Esophagus (tissue), 2 donors: Measurements from ENCODE around the gene JAML. TPM values are rescaled to one million over a fixed set of nuclear protein-coding genes. Genes with fewer than 3 reads are reported as not detected.

Experiments used
- H3K27ac ChIP-seq, 2 donors: one replicate each; pipeline ENCODE4 v1.5.1; 2013; ENCODE audit warnings: low read depth in 2 of 2, mild to moderate bottlenecking in 2 of 2, inconsistent platforms in 1 of 2, low read length in 1 of 2, moderate library complexity in 1 of 2
- H3K27me3 ChIP-seq, 2 donors: one replicate each; pipeline ENCODE4 v1.6.1; 2013; ENCODE audit warnings: low read length in 2 of 2, control low read depth in 1 of 2, mild to moderate bottlenecking in 1 of 2; ENCODE audit not compliant: insufficient read depth in 2 of 2, control insufficient read depth in 1 of 2
- H3K36me3 ChIP-seq, 2 donors: one replicate each; pipeline ENCODE4 v1.6.1; 2013; ENCODE audit warnings: low read length in 1 of 2; ENCODE audit not compliant: control insufficient read depth in 2 of 2, insufficient read depth in 2 of 2
- H3K4me1 ChIP-seq, 2 donors: one replicate each; pipeline ENCODE4 v1.6.1; 2013; ENCODE audit warnings: low read length in 1 of 2; ENCODE audit not compliant: control insufficient read depth in 2 of 2, insufficient read depth in 2 of 2
- H3K4me3 ChIP-seq, 2 donors: one replicate each; pipeline ENCODE4 v1.5.1; 2013; ENCODE audit warnings: low read length in 2 of 2, mild to moderate bottlenecking in 2 of 2, low read depth in 1 of 2, moderate library complexity in 1 of 2
- H3K9me3 ChIP-seq, 2 donors: one replicate each; pipeline ENCODE4 v1.6.1; 2013; ENCODE audit warnings: mild to moderate bottlenecking in 2 of 2, low read depth in 1 of 2, low read length in 1 of 2, moderate library complexity in 1 of 2; ENCODE audit not compliant: control insufficient read depth in 2 of 2, insufficient read depth in 1 of 2
- WGBS, 2 donors: extraction: QIAGEN DNeasy Blood & Tissue Kit; methylation state at CpG; one replicate each; pipeline ENCODE4 v1.1.7; 2013; 5-methylcytosine and 5-hydroxymethylcytosine counted together
- polyA plus RNA-seq, 2 donors: library from polyadenylated mRNA; stranded (reverse); fragments of 200-250 nt; gene quantifications; one replicate each; pipeline ENCODE4 v1.2.3, GENCODE V29; 2013
- donor health status: healthy with polysubstance abuse.
- donor health status: Bipolar disorder and iron deficiency.

Gene JAML
- polyA plus RNA-seq, 2 donors: 6.1 to 7.0 TPM

DNA sequence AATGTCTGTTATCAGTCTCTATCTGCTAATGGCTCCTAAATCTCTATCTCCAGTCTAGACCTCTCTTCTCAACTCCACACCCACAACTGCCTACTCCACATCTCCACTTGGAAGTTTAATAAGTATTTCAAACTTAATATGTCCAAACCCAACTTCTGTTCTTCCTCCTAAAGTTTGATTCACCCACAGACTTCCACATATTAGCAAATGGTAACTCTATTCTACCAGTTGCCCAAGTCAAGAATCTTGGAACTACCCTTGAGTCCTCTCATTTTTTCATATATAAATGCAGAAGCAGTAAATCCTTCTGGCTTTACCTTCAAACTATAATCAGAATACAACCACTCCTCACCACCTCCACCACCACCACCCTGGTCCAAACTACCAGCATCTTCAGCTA lies 6.7 kb upstream of the JAML start:
- Histone ChIP-seq H3K4me1 (no peaks in the 10 kb centered on the region), H3K27ac (no peak overlapping the region), H3K27me3 (no peaks in the 10 kb centered on the region), H3K4me3 (no peak overlapping the region), H3K36me3 (peaks cover 0 to 2% of the 10 kb centered on the region in 2 donors), H3K9me3 (no peaks in the 10 kb centered on the region)

- Histone ChIP-seq H3K4me3 (no peak overlapping the region), H3K27ac (peak overlapping the region in 1 of 2 donors; percentile 52), H3K4me1 (no peaks in the 10 kb centered on the region), H3K36me3 (peaks cover 0 to 2% of the 10 kb centered on the region in 2 donors), H3K9me3 (no peaks in the 10 kb centered on the region), H3K27me3 (no peaks in the 10 kb centered on the region)
- 85 to 90% methylated on average over 3 of the region's 3 CpGs for WGBS, 2 donors
Observed at GRCh38 chr11:118230088-118230487, 5.3 kb upstream of the JAML start.

DNA sequence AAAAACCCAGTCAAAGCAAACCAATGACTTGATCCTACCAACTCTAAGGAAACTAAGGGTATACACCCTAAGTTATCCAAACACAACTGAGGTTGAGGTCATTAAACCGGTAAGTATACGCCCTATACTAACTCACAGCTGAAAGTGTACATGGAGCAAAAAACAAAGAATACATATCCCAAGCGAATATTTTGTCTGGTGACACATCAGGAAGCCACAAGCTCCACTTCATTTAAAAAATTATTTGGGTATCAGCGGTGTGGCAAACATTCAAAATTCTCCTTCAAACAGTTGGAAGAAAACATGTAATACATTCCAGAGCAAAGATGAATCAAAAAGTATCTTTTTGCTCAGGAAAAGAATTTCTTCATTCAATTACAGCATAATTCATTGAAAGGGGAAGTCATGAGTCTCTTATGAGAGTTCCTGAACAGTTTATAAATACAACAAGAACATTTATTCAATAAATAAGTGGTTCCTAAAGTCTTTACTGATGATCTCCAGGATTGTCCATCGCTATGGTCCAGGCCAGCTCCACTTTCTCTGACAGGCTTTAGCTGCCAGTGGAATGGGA lies 4.5 kb upstream of the JAML start:
- 70 to 76% methylated on average over 5 of the region's 5 CpGs for WGBS, 2 donors
- no peaks in the 10 kb centered on the region for H3K4me1 ChIP-seq
- no peaks in the 10 kb centered on the region for H3K9me3 ChIP-seq
- H3K27me3 ChIP-seq: no peaks in the 10 kb centered on the region
- H3K4me3 ChIP-seq: no peak overlapping the region
- H3K27ac ChIP-seq: peak overlapping the region; percentile 52 to 69
- H3K36me3 ChIP-seq: peaks cover 0 to 2% of the 10 kb centered on the region in 2 donors

- 82 to 85% methylated on average over 8 of the region's 8 CpGs for WGBS, 2 donors
- Histone ChIP-seq H3K4me1 (no peaks in the 10 kb centered on the region), H3K36me3 (peaks cover 0 to 2% of the 10 kb centered on the region in 2 donors), H3K4me3 (no peak overlapping the region), H3K27me3 (no peaks in the 10 kb centered on the region), H3K9me3 (no peaks in the 10 kb centered on the region), H3K27ac (peak overlapping the region; percentile 33 to 41)
Observed at GRCh38 chr11:118227865-118228785, 3.3 kb upstream of the JAML start.

DNA sequence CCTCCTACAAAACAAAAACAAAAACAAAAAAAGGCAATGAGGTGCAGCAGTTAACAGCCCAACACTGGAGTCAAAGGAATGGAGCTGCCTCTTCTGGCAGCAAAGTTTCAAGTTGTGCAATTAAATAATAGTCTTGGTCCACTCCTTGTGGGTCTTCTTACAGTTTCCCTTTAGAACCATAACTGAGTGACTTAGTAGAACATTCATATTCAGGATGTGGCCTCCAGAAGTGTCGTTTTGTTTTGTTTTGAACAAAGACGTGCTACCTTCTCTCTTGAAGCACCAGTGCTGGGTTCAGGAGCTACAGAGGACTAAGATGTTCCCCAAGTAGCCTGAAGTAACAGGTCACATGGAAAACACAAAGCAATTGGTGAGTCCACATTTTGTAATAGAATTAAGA lies 2.0 kb upstream of the JAML start:
- 64 to 67% methylated on average over 2 of the region's 2 CpGs for WGBS, 2 donors
- Histone ChIP-seq H3K27me3 (no peaks in the 10 kb centered on the region), H3K9me3 (no peaks in the 10 kb centered on the region), H3K4me1 (no peaks in the 10 kb centered on the region), H3K36me3 (peaks cover 0 to 2% of the 10 kb centered on the region in 2 donors), H3K4me3 (no peak overlapping the region), H3K27ac (no peak overlapping the region)

DNA sequence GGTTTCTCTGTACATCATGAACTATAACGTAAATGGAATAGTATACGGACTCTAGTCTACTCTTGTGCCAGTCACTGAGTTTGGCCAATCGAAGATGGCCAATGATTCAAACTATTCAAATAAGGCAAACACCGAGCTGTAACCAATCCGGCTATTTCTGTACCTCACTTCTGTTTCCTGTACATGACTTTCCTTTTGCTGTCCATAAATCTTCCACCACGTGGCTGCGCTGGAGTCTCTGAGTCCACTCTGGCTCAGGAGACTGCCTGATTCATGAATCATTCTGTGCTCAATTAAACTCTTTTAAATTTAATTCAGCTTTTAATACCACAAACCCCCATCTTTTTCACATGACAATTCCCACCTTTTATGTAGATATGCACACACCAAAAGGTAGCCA lies 1.5 kb upstream of the JAML start:
- H3K4me3 ChIP-seq: no peak overlapping the region
- no peaks in the 10 kb centered on the region for H3K9me3 ChIP-seq
- no peaks in the 10 kb centered on the region for H3K27me3 ChIP-seq
- peaks cover 0 to 2% of the 10 kb centered on the region in 2 donors for H3K36me3 ChIP-seq
- H3K27ac ChIP-seq: no peak overlapping the region
- no peaks in the 10 kb centered on the region for H3K4me1 ChIP-seq
- 71 to 73% methylated on average over 7 of the region's 7 CpGs for whole genome bisulfite sequencing, 2 donors

GRCh38 chr11:118223992-118224391 lies 819 bp downstream of the JAML start:
- Histone ChIP-seq H3K27ac (peak overlapping the region; percentile 1 to 28), H3K4me3 (peak overlapping the region; percentile 7 to 33)
- 68 to 79% methylated on average over 6 of the region's 6 CpGs for WGBS, 2 donors

DNA sequence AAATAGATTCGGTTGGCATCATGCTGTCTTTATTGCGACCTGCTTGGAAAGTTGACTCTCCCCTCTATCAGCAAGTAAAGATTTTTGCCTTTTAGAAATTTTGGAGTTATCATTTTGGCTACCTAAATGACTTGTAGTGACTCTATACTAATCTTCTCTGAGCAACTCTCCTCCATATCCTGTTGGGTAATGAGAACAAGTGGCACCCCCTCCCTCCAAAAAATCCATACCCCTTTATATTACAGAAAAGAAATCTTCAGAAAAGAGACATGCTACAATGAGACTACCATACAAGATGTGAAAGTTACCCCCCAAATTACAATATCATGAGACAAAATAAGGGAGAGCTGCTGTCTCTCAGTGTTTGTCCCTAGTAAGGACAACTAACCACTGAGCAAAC lies 1.2 kb downstream of the JAML start:
- 73% methylated on average over 2 of the region's 2 CpGs for WGBS, 2 donors
- H3K27me3 ChIP-seq: no peaks in the 10 kb centered on the region
- H3K4me1 ChIP-seq: no peaks in the 10 kb centered on the region
- H3K9me3 ChIP-seq: no peaks in the 10 kb centered on the region
- peak overlapping the region; percentile 7 to 33 for H3K4me3 ChIP-seq
- H3K27ac ChIP-seq: peak overlapping the region; percentile 1 to 9
- no peaks in the 10 kb centered on the region for H3K36me3 ChIP-seq

More at GRCh38 chr11:118223992-118224391, 819 bp downstream of the JAML start:
- Histone ChIP-seq H3K4me1 (no peaks in the 10 kb centered on the region), H3K27me3 (no peaks in the 10 kb centered on the region), H3K9me3 (no peaks in the 10 kb centered on the region), H3K36me3 (no peaks in the 10 kb centered on the region)

- H3K27me3 ChIP-seq: no peaks in the 10 kb centered on the region
- H3K4me3 ChIP-seq: no peak overlapping the region
- no peak overlapping the region for H3K27ac ChIP-seq
- WGBS, 2 donors: 55 to 74% methylated on average over 4 of the region's 4 CpGs
- no peaks in the 10 kb centered on the region for H3K36me3 ChIP-seq
- no peaks in the 10 kb centered on the region for H3K9me3 ChIP-seq
- H3K4me1 ChIP-seq: no peaks in the 10 kb centered on the region
Observed at GRCh38 chr11:118222437-118222836, 2.4 kb downstream of the JAML start.
